Skeletal muscle satellite cell (primary cell): Measurements from ENCODE around the gene ARHGEF37.

Source experiments
- H3K27me3 ChIP-seq: 2 replicates; pipeline ENCODE4 v1.7.0; 2013; ENCODE audit warnings: low read length; ENCODE audit not compliant: control insufficient read depth, insufficient read depth
- H3K36me3 ChIP-seq: 2 replicates; pipeline ENCODE4 v1.7.0; 2013; ENCODE audit warnings: mild to moderate bottlenecking, control low read depth, low read length; ENCODE audit not compliant: insufficient read depth
- H3K4me1 ChIP-seq: 2 replicates; pipeline ENCODE4 v1.7.0; 2013; ENCODE audit warnings: low read length; ENCODE audit not compliant: control insufficient read depth, insufficient read depth
- H3K4me2 ChIP-seq: 2 replicates; pipeline ENCODE4 v1.7.0; 2013; ENCODE audit warnings: mild to moderate bottlenecking, low read length
- H3K4me3 ChIP-seq: 2 replicates; pipeline ENCODE4 v1.7.0; 2013; ENCODE audit warnings: low read length
- H3K9ac ChIP-seq: 2 replicates; pipeline ENCODE4 v1.7.0; 2013; ENCODE audit warnings: mild to moderate bottlenecking, low read depth, low read length, moderate library complexity
- H3K9me3 ChIP-seq: replicated peaks from 2 replicates; pipeline ENCODE4 v1.7.0; 2013; ENCODE audit warnings: mild to moderate bottlenecking, control low read depth, low read length

ARHGEF37 gene

DNA sequence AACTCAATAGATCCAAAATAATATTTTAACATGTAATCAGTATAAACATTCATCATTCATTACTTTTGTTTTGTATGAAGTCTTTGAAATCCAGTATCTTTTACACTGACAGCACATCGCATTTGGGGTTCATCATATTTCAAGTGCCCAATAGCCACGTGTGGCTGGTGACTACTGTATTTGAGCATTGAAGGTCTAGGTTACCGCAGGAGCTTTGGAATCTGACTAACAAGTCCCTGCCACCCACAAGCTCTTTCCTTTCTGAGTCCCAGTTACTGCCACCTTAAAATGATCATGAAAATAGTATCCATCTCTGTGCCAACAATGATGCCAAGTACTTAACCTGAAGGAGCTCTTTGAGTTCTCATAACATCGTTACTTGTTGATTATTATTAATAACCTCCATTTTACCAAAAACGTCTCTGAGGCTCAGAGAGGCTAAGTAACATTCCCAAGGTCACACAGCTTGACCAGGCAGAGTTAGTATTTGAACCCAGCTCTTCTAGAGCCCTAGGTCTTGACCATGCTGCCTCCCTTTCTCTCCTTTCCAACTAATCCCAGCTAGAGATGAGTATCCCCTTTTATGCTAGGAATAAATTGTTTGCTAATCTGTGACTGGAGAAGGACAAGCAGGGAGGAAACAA, 24.2 kb downstream of the ARHGEF37 start:
- Histone ChIP-seq H3K4me2 (peak overlapping the region; percentile 13), H3K9me3 (no peaks in the 10 kb centered on the region), H3K27me3 (no peaks in the 10 kb centered on the region), H3K9ac (no peak overlapping the region), H3K4me3 (no peak overlapping the region), H3K4me1 (peaks cover 11% of the 10 kb centered on the region), H3K36me3 (no peaks in the 10 kb centered on the region)

DNA sequence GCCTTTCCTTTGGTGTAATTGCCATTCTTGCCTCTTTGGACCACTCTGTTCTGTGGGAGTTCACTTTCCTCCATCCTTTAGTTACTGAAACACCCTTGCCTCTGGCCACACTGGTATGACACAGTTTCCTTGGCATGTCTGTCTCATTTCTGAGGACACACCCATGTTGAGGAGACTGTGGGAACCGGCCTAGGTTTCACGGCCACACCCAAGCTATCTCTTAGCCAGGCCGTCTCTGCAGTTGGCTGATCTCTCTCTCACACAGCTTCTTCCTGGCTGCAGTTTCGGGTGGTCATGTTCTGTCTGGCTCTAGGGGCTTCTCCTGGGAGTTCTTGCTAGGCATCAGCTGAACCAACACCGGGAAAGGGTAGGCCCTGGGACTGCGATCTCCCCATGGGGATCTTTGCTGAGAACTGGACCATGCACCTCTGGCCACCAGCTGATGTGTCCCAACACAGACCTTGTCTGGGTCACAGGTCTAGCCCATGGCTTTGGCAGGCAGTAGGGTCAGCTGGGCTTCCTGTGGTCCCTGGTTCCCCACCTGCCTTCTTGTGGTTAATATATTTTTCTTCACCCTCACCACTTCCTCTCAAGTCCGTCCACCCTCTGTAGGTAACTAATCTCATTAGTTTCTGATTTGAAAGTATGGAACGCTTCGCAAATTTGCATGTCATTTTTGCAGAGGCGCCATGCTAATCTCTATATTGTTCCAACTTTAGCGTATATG, 24.9 kb downstream of the ARHGEF37 start:
- Histone ChIP-seq H3K4me1 (peaks cover 13% of the 10 kb centered on the region), H3K4me3 (no peak overlapping the region), H3K9me3 (no peaks in the 10 kb centered on the region), H3K27me3 (no peaks in the 10 kb centered on the region), H3K36me3 (no peaks in the 10 kb centered on the region), H3K9ac (peak overlapping the region; percentile 14), H3K4me2 (peak overlapping the region; percentile 43)

DNA sequence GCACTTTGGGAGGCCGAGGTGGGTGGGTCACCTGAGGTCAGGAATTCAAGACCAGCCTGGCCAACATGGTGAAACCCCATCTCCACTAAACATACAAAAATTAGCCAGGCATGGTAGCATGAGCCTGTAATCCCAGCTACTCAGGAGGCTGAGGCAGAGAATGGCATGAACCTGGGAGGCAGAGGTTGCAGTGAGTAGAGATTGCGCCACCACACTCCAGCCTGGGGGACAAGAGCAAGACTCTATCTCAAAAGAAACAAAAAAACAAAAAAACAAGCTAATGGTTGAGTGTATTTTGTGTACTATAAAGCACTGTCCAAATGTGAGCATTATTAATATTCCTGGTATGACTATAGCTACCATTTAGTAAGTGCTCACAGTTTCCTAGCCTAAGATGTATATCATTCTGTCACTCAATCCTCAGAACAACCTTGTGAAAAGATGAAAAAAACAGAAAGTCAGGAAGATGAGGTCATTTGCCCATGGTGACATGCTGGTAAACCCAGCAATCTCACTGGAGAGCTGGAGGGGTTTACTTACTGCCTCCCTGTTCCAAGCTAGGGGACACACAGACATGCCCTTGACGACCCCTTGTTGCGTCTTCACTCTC, 27.7 kb downstream of the ARHGEF37 start:
- Histone ChIP-seq H3K36me3 (no peaks in the 10 kb centered on the region), H3K4me3 (no peak overlapping the region), H3K27me3 (no peaks in the 10 kb centered on the region), H3K9me3 (no peaks in the 10 kb centered on the region), H3K4me1 (peaks cover 15% of the 10 kb centered on the region), H3K9ac (no peak overlapping the region), H3K4me2 (no peak overlapping the region)

DNA sequence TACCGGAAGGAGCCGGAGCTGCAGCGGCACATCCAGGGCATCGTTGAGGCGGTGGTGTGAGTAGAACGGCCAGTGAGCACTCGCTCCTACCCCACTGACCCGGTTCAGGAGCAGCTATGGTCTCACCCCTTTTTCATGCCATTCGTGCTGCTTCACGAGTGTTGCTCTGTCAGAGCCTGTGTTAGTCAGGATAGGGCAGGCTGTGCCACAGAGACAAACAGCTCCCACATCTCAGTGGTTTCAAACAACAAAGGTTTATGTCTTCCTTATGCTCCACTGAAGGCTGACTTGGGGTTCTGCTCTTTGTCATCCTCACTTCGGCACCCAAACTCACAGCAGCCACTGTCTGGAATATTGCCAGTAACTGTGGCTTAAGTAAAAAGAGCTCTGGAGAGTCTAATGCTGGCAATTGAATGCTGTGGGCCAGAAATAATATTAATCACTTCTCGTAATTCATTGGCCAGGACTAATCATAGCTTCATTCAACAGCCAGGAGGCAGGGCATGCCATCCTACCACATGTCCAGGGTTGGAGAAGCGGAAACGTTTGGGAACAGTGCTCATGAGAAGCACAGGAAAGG, 28.4 kb downstream of the ARHGEF37 start:
- Histone ChIP-seq H3K27me3 (no peaks in the 10 kb centered on the region), H3K36me3 (no peaks in the 10 kb centered on the region), H3K9me3 (no peaks in the 10 kb centered on the region), H3K9ac (no peak overlapping the region), H3K4me2 (no peak overlapping the region), H3K4me1 (peaks cover 15% of the 10 kb centered on the region), H3K4me3 (no peak overlapping the region)

DNA sequence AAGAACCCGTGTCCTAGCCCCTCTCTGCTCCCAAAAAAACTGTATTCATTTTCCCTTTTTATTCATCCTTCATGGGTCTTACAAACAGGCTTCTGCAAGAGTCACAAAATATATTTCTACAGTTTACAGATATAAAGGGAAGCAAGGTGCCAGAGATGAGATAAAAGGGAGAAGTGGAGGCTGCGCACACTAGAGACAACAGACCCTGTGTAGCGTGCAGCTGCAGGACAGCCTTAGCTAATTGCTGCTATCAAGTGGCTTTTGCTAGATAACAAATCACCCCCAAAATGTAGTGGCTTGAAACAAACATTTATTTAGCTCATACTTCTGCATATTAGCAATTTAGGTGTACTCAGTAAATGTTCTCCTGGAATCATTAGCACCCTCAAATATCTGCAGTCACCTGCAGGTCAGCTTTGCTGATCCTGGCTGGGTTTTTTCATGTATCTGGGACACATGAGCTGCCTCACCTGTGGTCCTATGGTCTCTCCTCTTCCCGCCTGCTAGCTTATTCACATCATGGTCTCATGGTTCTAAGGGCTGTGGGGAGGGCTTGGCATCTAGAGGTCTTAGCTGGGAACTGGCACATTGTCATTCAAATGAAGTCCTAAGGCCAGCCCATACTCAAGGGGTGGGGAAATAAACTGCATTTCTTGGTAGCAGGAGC, 29.4 kb downstream of the ARHGEF37 start:
- no peak overlapping the region for H3K4me3 ChIP-seq
- H3K4me2 ChIP-seq, result no peak overlapping the region
- H3K4me1 ChIP-seq, result peaks cover 12% of the 10 kb centered on the region
- no peaks in the 10 kb centered on the region for H3K9me3 ChIP-seq
- H3K36me3 ChIP-seq, result no peaks in the 10 kb centered on the region
- H3K9ac ChIP-seq, result no peak overlapping the region
- no peaks in the 10 kb centered on the region for H3K27me3 ChIP-seq

DNA sequence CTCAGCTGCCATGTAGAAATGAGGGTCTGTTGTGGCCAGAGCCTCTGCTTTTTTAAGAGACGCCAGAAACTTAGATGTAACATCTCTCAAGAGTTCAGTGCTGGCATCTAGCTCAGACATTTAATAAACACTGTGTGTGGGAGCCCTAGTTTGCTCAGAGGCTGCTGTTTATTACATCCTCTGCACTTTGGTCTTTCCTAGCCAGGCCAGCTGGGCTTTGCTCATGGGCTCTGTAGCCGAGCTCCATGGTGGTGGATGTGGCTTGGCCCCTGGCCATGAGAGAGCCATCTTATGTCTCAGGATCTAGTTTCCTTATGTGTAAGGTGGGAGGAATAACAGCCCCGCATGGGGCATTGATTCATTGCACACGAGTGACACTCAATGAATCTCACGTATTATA, 30.0 kb downstream of the ARHGEF37 start:
- H3K4me3 ChIP-seq, result no peak overlapping the region
- H3K9ac ChIP-seq, result no peak overlapping the region
- H3K9me3 ChIP-seq, result no peaks in the 10 kb centered on the region
- H3K27me3 ChIP-seq, result no peaks in the 10 kb centered on the region
- peaks cover 6% of the 10 kb centered on the region for H3K4me1 ChIP-seq
- no peaks in the 10 kb centered on the region for H3K36me3 ChIP-seq
- H3K4me2 ChIP-seq, result no peak overlapping the region

DNA sequence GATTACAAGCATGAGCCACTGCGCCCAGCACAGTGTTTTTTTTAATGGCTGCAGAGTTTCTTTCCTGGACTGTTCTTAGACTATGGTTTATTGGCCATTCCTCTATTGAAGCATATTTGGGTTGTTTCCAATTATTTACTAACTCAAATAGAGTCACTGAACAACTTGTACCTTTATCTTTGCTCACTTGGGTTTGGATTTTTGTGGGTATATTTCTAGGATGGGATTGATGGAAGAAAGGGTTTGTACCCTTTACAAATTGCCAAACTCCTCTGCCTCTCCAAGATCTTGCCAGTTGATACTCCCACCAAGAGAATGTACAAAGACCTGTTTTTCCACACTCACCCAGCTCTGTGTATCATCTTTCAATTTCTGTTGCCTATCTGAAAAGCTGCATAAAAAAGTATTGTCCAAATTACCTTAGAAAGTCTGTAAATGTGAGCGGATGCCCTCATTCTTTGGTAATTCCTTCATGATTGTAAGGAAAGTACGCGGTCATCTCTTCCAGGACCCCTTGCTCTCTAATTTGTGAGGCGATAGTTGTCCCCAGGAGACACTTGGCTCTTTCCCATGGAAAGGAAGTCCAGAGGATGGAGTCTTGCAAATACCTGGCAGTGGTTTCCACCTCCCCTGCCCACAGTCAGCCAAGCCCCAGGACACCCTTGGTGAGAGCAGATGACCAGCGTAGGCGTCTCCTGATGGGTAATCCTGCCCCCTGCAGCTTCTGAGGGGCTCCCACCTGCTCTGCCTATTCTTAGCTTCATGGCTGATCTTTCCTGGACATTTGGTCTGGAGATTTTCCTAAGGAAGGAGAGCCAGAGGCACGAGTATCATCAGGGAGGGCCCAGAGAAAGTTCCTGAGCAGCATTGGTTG, 33.0 kb downstream of the ARHGEF37 start:
- Histone ChIP-seq H3K4me3 (no peak overlapping the region), H3K4me1 (peaks cover 9% of the 10 kb centered on the region), H3K27me3 (no peaks in the 10 kb centered on the region), H3K36me3 (no peaks in the 10 kb centered on the region), H3K4me2 (no peak overlapping the region), H3K9ac (no peak overlapping the region), H3K9me3 (no peaks in the 10 kb centered on the region)

DNA sequence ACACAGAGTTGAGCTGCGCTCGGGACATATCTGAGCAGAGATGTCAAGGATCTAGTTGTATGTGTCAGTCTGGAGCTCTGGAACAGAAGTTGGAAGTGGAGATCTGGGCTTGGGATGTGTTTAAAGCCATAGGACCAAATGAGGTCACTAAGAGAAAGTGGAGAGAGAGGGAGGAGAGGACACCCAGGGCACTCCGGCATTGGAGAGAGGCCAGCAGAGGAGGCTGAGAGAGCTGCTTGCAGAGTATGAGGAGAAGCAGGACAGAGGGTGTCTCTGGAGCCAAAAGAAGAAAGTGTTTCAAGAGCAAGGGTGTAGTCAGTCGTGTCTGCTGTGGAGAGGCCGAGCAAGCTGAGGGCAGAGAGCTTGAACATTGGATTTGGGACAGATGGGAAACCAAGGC, 34.7 kb downstream of the ARHGEF37 start:
- Histone ChIP-seq H3K27me3 (no peaks in the 10 kb centered on the region), H3K36me3 (no peaks in the 10 kb centered on the region), H3K9ac (no peak overlapping the region), H3K4me3 (no peak overlapping the region), H3K4me1 (peaks cover 8% of the 10 kb centered on the region), H3K4me2 (no peak overlapping the region), H3K9me3 (no peaks in the 10 kb centered on the region)

DNA sequence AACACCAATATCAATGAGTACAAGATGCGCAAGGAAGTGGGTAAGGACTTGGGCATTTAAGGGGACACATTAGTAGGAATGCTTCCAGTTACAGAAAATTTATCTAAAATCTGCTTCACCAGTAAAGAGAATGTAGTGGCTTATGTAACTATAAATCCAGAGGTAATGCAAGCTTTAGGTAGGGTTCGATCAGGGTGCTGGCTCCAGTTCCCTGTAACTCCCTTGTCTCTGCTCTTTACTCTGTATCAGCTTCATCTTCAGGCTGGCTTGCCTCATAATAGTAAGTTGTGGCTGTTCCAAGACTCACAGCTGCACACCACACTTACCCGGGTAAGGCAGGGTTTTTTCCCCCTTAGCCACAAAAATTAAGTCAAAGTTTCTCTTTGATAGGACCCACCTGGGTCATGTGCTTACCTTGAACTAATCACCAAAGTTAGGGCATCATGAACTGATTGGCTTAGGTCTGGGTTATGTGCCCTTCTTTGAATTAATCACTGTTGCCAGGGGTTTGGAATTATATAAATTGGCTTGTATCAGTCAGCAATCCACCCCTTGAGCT, 35.5 kb downstream of the ARHGEF37 start:
- no peaks in the 10 kb centered on the region for H3K27me3 ChIP-seq
- no peak overlapping the region for H3K4me3 ChIP-seq
- H3K4me2 ChIP-seq, result no peak overlapping the region
- H3K36me3 ChIP-seq, result no peaks in the 10 kb centered on the region
- no peaks in the 10 kb centered on the region for H3K9me3 ChIP-seq
- peaks cover 5% of the 10 kb centered on the region for H3K4me1 ChIP-seq
- no peak overlapping the region for H3K9ac ChIP-seq

DNA sequence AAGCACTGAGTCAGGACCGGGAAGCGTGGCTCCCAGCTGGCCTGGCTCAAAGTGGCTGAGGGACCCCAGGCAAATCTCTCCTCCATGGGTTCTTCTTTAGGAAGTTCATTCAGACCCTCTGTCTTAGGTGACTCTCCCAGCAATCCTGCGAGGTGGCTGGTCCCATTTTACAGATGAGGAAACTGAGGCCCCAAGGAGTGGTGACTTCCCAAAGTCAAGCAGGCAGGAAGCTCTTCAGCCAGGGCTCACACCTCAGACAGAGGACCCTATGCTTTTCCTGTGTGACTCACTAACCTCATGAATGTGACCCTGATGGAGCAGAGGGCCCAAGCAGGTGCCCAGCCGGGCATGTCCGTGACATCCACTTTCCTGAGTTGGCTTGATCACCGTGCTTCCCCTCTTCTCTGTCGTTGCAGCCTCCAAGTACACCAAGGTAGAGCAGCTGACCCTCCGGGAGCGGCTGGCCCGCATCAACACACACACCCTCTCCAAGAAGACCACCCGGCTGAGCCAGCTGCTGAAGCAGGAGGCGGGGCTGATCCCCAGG, 36.5 kb downstream of the ARHGEF37 start:
- Histone ChIP-seq H3K4me2 (no peak overlapping the region), H3K27me3 (no peaks in the 10 kb centered on the region), H3K9me3 (no peaks in the 10 kb centered on the region), H3K4me3 (no peak overlapping the region), H3K4me1 (peaks cover 5% of the 10 kb centered on the region), H3K9ac (no peak overlapping the region), H3K36me3 (no peaks in the 10 kb centered on the region)
